ENCODE measurements around the gene TMTC4. TPM values are rescaled to one million over a fixed set of nuclear protein-coding genes. Genes with fewer than 3 reads are reported as not detected.
"Not testable (repeated sequence)": the region's sequence is repeated elsewhere in the genome, so short reads cannot be mapped to it uniquely, and the experiment has no call there.

TMTC4 gene
- total RNA-seq, 2 experiments from 2014 or later, result 18.5 to 24.6 TPM

GRCh38 chr13:100677128-100677527, 2.5 kb upstream of the TMTC4 start:
- DNase-seq; H3K4me3 Mint-ChIP-seq; H3K27ac Mint-ChIP-seq; POLR2A ChIA-PET; H3K36me3 Mint-ChIP-seq (ENCODE audit: low read depth); H3K9me3 Mint-ChIP-seq: not testable (repeated sequence)
- H3K4me1 Mint-ChIP-seq, result peaks cover 27% of the 10 kb centered on the region
- peaks cover 14% of the 10 kb centered on the region for H3K27me3 Mint-ChIP-seq
- CTCF ChIA-PET, result interaction anchor here (1.7 kb wide), 1 partner anchor 104 kb away, joined by 3 read pairs; no protein-coding TSS in a partner anchor

- Mint-ChIP-seq H3K9me3 (no peaks in the 10 kb centered on the region), H3K4me3 (peak overlapping the region; percentile 80), H3K4me1 (peaks cover 31% of the 10 kb centered on the region), H3K27me3 (peaks cover 14% of the 10 kb centered on the region), H3K27ac (peak overlapping the region; percentile 65), H3K36me3 (ENCODE audit: low read depth) (peaks cover 3% of the 10 kb centered on the region)
- ChIA-PET CTCF (interaction anchor here (1.7 kb wide), 1 partner anchor 103 kb away, joined by 3 read pairs; no protein-coding TSS in a partner anchor), POLR2A (interaction anchor here (0.7 kb wide), 1 partner anchor 18 kb away, joined by 3 read pairs; no protein-coding TSS in a partner anchor)
- no peak for DNase-seq
Observed at GRCh38 chr13:100675661-100676129, 1.1 kb upstream of the TMTC4 start.

DNA sequence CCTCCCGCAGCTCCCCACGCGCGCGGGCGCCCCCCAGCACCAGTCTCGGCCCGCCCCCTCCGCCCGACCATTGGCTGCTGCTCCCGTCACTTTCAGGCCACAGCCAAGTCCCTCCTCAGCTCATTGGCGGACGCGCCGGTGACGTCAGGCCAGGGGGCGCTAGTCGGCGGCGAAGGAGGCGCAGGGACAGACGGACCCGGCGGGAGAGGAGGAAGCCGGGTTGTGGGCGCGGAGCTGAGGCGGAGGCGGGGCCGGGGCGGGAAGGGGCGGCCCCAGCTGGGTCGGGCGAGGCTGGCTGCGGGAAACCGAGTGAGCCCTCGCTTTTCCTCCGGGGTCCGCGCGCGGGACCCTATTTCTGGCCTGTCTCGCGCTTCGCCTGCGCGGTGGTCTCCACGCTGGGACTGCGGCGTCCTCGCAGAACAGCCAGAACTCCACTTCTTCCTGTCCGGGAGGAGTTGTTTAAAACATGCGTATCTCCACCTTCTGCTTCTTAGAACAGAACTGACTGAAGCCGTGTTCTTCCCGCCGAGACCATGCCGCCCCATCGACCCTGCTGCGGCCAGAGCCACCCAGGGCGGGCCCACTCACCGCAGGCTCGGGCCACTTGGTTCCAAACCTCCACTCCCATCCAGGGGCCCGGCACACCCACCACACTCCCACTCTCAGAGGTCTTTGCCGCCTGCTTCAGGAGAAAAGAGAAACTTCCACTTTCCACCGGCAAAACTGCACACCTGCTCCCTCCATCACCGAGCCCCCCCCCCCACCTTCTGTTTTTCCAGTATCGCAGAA, 471 bp upstream of the TMTC4 start:
- Mint-ChIP-seq H3K27ac (peak overlapping the region; percentile 76), H3K4me3 (peak overlapping the region; percentile 80), H3K9me3 (no peaks in the 10 kb centered on the region), H3K4me1 (peaks cover 31% of the 10 kb centered on the region), H3K36me3 (ENCODE audit: low read depth) (peaks cover 7% of the 10 kb centered on the region), H3K27me3 (peaks cover 14% of the 10 kb centered on the region)
- DNase-seq, result peak; percentile 100
- POLR2A ChIA-PET, result interaction anchor here (0.9 to 1.8 kb wide), 14 partner anchors 11 to 1018 kb away, joined by 3 to 27 read pairs (median 4); partner anchors contain the start of genes GGACT and PCCA
- CTCF ChIA-PET, result interaction anchor here (0.6 to 1.9 kb wide), 10 partner anchors 11 to 1197 kb away, joined by 3 to 10 read pairs (median 4); partner anchors contain the start of gene GGACT

GRCh38 chr13:100673713-100674571, 653 bp downstream of the TMTC4 start:
- peaks cover 31% of the 10 kb centered on the region for H3K4me1 Mint-ChIP-seq
- peak; percentile 59 for DNase-seq
- H3K27me3 Mint-ChIP-seq, result peaks cover 14% of the 10 kb centered on the region
- peak overlapping the region; percentile 83 for H3K4me3 Mint-ChIP-seq
- H3K9me3 Mint-ChIP-seq, result no peaks in the 10 kb centered on the region
- POLR2A ChIA-PET, result interaction anchor here (0.6 to 1.8 kb wide), 16 partner anchors 10 to 1017 kb away, joined by 3 to 27 read pairs (median 4); partner anchors contain the start of genes GGACT and PCCA
- CTCF ChIA-PET, result interaction anchor here (0.9 to 1.9 kb wide), 8 partner anchors 10 to 102 kb away, joined by 3 to 10 read pairs (median 4); partner anchors contain the start of gene GGACT
- H3K27ac Mint-ChIP-seq, result peak overlapping the region; percentile 89
- peaks cover 18% of the 10 kb centered on the region for H3K36me3 Mint-ChIP-seq (ENCODE audit: low read depth)

GRCh38 chr13:100673376-100673712, 1.3 kb downstream of the TMTC4 start:
- peak overlapping the region; percentile 83 for H3K4me3 Mint-ChIP-seq
- CTCF ChIA-PET, result interaction anchor here (1.9 kb wide), 2 partner anchors 16 to 85 kb away, joined by 6 to 9 read pairs; partner anchors contain the start of gene GGACT
- H3K27me3 Mint-ChIP-seq, result peaks cover 14% of the 10 kb centered on the region

DNA sequence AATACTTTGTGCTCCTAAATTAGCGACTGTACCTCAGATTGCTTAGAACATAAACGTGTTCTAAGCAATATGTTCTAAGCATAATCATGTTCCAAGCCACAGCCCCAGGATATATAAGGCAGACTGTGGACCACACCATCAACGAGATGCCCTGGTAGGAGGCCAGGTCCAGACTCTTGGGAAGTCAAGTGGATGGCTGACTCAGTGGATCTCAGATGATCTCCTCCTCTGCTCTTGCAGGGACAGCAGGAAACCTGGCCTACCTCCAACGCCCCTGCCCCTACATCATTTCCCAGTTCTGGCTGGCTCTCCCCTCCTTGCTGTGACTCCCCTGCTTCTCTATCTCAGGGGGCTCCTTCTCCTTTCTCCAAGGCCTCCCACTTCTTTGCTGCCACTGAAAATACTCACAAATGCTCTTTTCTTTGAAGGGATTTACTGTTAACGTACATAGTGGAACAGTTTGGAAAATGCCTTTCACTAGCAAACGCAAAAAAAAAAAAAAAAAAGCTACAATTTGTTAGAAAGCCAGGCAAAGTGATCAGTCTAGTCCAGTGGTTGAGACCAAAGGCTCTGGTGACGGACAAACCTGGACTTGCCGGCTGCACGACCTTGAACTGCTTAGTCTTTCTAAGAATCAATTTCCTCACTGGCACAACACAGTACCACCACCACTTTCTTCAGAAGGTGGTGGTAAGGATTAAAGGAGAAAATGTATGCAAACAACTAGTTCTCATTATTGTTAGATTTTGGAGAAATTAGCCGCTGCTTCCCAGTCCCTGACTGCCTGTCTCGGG, 3.0 kb downstream of the TMTC4 start:
- ChIA-PET CTCF (no interaction called here), POLR2A (no interaction called here)
- Mint-ChIP-seq H3K27ac (no peak overlapping the region), H3K9me3 (no peaks in the 10 kb centered on the region), H3K4me1 (peaks cover 31% of the 10 kb centered on the region), H3K36me3 (ENCODE audit: low read depth) (peaks cover 35% of the 10 kb centered on the region), H3K4me3 (no peak overlapping the region), H3K27me3 (peaks cover 9% of the 10 kb centered on the region)
- no peak for DNase-seq

More at GRCh38 chr13:100673376-100673712, 1.3 kb downstream of the TMTC4 start:
- Mint-ChIP-seq H3K4me1 (peaks cover 31% of the 10 kb centered on the region), H3K27ac (peak overlapping the region; percentile 89), H3K36me3 (ENCODE audit: low read depth) (peaks cover 22% of the 10 kb centered on the region), H3K9me3 (no peaks in the 10 kb centered on the region)
- DNase-seq, result no peak
- POLR2A ChIA-PET, result interaction anchor here (0.6 kb wide), 3 partner anchors 9 to 1798 kb away, joined by 3 read pairs; no protein-coding TSS in a partner anchor

- Mint-ChIP-seq H3K36me3 (ENCODE audit: low read depth) (peaks cover 59% of the 10 kb centered on the region), H3K27ac (no peak overlapping the region), H3K27me3 (no peaks in the 10 kb centered on the region), H3K4me3 (no peak overlapping the region), H3K4me1 (peaks cover 14% of the 10 kb centered on the region), H3K9me3 (no peaks in the 10 kb centered on the region)
- ChIA-PET POLR2A (no interaction called here), CTCF (no interaction called here)
- no peak for DNase-seq
Observed at GRCh38 chr13:100668408-100668807, 6.2 kb downstream of the TMTC4 start.

GRCh38 chr13:100667894-100668293, 6.7 kb downstream of the TMTC4 start:
- Mint-ChIP-seq H3K27me3 (no peaks in the 10 kb centered on the region), H3K27ac (no peak overlapping the region), H3K4me3 (no peak overlapping the region), H3K4me1 (peaks cover 9% of the 10 kb centered on the region), H3K9me3 (no peaks in the 10 kb centered on the region), H3K36me3 (ENCODE audit: low read depth) (peaks cover 63% of the 10 kb centered on the region)
- DNase-seq, result no peak
- ChIA-PET CTCF (no interaction called here), POLR2A (no interaction called here)

GRCh38 chr13:100666124-100666523, 8.5 kb downstream of the TMTC4 start:
- peaks cover 74% of the 10 kb centered on the region for H3K36me3 Mint-ChIP-seq (ENCODE audit: low read depth)
- POLR2A ChIA-PET, result no interaction called here
- H3K27ac Mint-ChIP-seq, result no peak overlapping the region
- no peak for DNase-seq
- CTCF ChIA-PET, result no interaction called here
- no peaks in the 10 kb centered on the region for H3K4me1 Mint-ChIP-seq
- H3K9me3 Mint-ChIP-seq, result no peaks in the 10 kb centered on the region
- H3K4me3 Mint-ChIP-seq, result no peak overlapping the region
- H3K27me3 Mint-ChIP-seq, result no peaks in the 10 kb centered on the region

GRCh38 chr13:100665403-100665802, 9.2 kb downstream of the TMTC4 start:
- Mint-ChIP-seq H3K36me3 (ENCODE audit: low read depth) (peaks cover 78% of the 10 kb centered on the region), H3K9me3 (no peaks in the 10 kb centered on the region), H3K4me3 (no peak overlapping the region), H3K4me1 (peaks cover under 1% of the 10 kb centered on the region), H3K27ac (no peak overlapping the region), H3K27me3 (no peaks in the 10 kb centered on the region)
- POLR2A ChIA-PET, result interaction anchor here (2.9 kb wide), 1 partner anchor 9 kb away, joined by 12 read pairs; the partner anchor contains the start of gene TMTC4
- DNase-seq, result no peak
- CTCF ChIA-PET, result no interaction called here

GRCh38 chr13:100664171-100664900, 10.3 kb downstream of the TMTC4 start:
- Mint-ChIP-seq H3K9me3 (no peaks in the 10 kb centered on the region), H3K4me1 (peaks cover 7% of the 10 kb centered on the region), H3K27me3 (no peaks in the 10 kb centered on the region), H3K27ac (no peak overlapping the region), H3K4me3 (no peak overlapping the region), H3K36me3 (ENCODE audit: low read depth) (peaks cover 73% of the 10 kb centered on the region)
- no peak for DNase-seq
- ChIA-PET CTCF (interaction anchor here (1.4 kb wide), 1 partner anchor 10 kb away, joined by 4 read pairs; the partner anchor contains the start of gene TMTC4), POLR2A (interaction anchor here (1.2 to 2.9 kb wide), 2 partner anchors 9 to 10 kb away, joined by 3 to 12 read pairs; partner anchors contain the start of gene TMTC4)

Data from activated CD4-positive, alpha-beta memory T cell treated with anti-CD3 and anti-CD28 coated beads, Interleukin-2, amount 10 ng/mL, durations not matched to agents 7 days and 5 days (primary cell).